GM19193 (cell line): ENCODE results near the gene NID2.

ENCODE experiments used
- POLR2A ChIP-seq: IDR thresholded peaks from 4 replicates; pipeline ENCODE4 v1.6.1; 2011; ENCODE audit not compliant: insufficient read depth, insufficient read length; ENCODE audit errors: extremely low read depth

NID2 gene

DNA sequence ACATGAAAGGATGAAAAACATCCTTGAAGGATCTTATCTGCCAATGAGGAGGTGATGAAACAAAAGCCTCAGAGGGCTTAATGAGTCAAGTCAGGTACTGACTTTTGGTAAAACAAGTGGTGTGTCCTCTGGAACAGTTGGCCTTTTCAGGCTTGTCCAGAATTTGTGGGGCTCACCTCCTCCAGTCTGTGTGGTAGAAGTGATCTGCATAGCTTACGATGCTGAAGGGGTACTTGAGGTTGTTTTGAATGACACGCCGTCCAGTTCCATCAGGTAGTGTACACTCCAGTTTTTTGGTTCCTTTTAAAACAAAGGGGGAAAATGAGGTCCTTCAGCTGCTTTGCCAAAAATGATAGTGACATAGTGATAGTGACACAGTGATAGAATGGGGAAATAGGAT is 62.5 kb downstream of the NID2 start:
- TF ChIP-seq POLR2A: no peak

- no peak for TF ChIP-seq POLR2A
These were observed 63.2 kb downstream of the NID2 start for GRCh38 chr14:52005625-52006024.

GRCh38 chr14:52003324-52003723 is 65.5 kb downstream of the NID2 start:
- no peak for TF ChIP-seq POLR2A

GRCh38 chr14:52002542-52002941 is 66.3 kb downstream of the NID2 start:
- TF ChIP-seq POLR2A: no peak

DNA sequence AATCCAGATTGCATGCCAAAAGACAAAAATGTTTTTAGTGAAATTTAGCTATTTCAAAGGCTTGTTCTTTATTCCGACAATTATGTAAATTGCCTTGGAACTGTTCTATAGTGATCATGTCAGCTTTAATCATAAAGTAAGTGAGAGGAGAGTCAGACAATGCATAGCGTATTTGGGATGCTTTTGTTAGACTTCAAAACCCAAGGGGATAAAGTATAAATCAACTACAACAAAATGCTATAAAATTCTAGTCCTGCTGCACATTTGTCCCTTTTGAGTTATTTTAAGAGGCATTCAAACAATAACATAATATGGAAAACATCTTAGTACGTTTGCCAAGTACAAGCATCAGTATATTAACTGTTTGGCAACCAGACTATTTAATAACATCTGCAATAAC is 68.2 kb downstream of the NID2 start:
- no peak for TF ChIP-seq POLR2A

- TF ChIP-seq POLR2A: no peak
These were observed 68.8 kb downstream of the NID2 start for GRCh38 chr14:52000019-52000582.

DNA sequence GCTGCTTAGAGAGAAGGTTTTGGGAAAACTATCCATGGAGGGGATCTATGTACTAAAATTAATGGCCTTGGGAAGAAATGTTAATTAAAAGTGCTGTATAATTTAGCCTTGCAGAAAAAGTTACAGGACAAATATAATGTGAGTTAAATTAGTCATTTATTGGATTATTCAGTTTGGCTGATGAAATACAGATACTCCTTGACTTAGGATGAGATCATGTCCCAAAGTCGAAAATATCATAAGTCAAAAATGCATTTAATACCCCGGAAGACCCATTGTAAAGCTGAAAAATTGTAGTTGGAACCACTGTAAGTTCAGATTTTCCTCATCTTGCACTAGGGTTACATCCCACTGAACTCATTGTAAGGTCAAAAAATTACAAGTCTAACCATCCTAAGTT is 69.8 kb downstream of the NID2 start:
- TF ChIP-seq POLR2A: no peak

DNA sequence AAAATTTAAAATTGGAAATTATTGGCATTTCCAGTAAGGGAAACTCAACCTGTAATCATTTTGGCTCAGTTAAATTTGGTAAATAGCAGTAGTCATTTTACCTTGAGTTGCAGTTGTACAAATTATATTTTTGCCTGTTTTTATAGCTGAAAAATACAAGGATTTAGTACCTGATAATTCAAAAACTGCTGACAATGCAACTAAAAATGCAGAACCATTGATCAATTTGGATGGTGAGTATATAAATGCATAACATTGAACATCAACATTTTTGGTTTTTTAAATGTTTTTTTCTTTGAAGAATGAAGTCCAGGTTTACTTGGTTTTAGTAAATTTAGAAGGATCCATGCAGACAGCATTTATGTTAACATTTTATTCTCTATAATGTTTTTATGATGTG is 70.5 kb downstream of the NID2 start:
- TF ChIP-seq POLR2A: no peak

DNA sequence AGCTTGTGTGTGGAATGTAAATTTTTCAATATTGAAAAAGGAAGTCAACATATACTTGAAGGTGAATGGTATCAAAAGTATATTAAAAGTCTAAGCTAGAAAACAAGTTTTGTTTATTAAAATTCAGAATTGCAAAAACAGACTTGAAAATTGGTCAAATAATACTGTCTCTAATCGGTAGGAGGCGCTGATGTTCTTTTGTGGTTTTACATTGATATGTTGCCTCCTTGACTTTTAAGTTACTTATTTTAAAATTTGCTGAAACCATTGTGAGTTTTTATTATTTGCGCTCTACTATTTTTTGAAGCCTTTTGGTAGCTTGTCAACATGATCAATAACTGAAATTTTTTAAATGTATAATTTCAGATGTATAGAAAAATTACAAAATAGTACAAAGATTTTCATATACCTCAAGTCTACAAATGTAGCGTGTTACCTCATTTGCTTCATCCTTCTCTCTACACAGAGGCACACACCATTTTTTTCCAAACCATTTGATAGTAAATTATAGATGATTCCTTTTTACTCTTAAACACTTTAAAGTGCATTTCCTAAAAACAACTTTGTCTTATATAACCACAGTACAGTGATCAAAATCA is 72.6 kb downstream of the NID2 start:
- TF ChIP-seq POLR2A: no peak

DNA sequence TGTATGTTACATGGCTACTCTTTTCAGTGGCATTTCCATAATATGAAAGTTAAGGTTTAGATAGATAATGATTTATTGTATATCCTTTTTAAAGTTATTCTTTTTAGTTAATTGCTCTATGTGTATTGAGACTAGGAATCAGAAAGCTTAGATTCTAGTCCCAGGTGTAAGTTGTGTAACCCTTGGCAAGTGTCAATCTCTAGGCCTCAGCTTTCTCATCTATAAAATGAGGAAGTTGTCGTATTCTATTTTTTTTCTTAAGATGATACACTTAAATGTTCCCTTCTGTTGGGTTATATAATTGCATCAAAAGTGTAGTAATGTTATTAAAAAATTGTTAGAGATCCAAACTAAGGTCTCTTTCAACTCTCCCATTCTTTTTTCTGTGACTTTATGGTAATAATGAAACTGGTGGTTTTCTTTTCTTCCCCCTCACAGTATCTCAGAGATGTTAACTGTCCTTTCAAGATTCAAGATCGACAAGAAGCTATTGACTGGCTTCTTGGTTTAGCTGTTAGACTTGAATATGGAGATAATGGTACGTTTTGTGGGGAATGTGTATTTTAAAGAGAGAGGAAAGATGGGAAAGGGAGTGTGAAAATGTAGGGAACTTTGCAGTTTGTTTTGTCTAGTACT is 75.5 kb downstream of the NID2 start:
- TF ChIP-seq POLR2A: no peak

DNA sequence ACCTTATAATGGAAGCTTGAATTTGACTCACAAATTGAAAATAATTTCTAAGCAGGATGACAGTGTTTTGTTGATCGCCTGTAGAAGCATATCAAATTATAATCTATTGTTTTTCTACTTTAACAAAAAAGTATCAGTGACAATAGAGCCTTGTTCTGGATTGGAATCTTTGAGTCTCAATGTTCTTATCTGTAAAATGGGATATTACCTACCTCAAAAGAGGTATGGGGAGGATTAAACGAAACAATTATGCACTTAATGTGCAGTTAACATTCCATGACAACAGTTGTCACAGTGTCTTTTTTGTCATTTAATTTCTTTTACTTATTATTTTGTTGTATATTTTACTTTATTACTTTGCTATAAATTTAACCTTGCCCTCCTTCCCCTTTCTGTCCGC is 78.4 kb downstream of the NID2 start:
- no peak for TF ChIP-seq POLR2A

GRCh38 chr14:51989293-51990234 is 79.3 kb downstream of the NID2 start, which contains the start of gene RTRAF:
RTRAF (plus strand) TSS chr14:51989546; CDS start chr14:51989640, 94 bp downstream.
- peak; percentile 89 for TF ChIP-seq POLR2A

DNA sequence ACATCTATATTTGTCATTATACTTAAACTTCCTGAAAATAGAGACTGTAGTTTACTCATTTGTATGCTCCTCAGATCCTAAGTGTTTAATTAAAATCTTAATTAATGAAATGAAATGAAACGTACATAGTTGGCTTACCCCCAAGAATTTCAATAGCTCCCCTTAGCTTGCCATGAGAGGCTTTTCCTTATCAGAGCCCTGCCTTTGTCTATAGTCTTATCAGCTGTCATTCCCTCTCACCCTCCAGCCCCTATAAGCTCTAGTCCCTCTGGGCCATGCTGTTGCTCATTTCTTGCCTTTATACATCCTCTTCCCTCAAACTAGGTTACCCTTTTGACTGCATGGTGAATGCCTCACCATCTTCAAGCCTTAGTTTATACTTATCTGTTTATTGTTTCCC is 80.6 kb downstream of the NID2 start:
- TF ChIP-seq POLR2A: no peak

DNA sequence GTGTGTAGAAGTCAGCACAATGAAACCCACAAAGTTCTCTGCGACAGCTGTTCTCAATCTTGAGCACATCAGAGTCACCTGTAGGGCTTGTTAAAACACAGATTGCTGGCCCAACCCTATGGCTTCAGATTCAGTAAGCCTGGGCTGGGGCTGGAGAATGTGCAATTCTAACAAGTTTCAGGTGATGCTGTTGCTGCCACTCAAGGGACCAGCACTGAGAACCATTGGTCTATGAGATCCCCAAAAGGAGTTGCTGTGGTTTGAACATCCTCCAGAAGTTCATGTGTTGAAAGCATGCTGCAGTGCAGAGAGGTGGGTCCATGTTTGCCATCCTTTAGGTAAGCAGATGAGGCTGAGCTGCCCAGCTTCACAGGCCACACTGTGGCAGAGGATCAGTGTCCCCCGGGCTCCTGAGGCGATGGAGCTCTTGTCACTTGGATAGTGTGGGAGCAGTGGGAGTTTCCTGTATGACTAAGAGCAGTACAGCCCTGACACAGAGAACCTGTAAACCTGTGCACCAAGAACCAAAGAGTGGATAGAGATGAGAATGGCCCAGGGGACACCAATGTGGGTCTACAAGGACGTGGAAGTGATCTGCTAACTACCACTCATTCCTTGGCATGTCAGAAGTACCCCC is 87.5 kb downstream of the NID2 start:
- no peak for TF ChIP-seq POLR2A
